Caco-2 (cell line): ENCODE measurements around the gene CORO2B. TPM values are rescaled to one million over a fixed set of nuclear protein-coding genes. Genes with fewer than 3 reads are reported as not detected.

ENCODE experiments used
- BruUV-seq: library from RNA; stranded (reverse); fragments of 400-500 nt; replicated peaks from 2 replicates; lab custom pipeline; 2021; lab: Mats Ljungman, UMichigan
- CTCF ChIA-PET: fragments of 300-600 bp; sonication (Branson Sonifier 250); formaldehyde crosslinking; loops from one replicate; lab custom pipeline; 2022; ENCODE audit warnings: antibody characterized with exemption; lab: Charles Lee
- POLR2A ChIA-PET: fragments of 300-600 bp; sonication (Branson Sonifier 250); formaldehyde crosslinking; loops from one replicate; lab custom pipeline; 2022; ENCODE audit warnings: antibody characterized with exemption; lab: Charles Lee
- DNase-seq, 2 experiments: peaks; one replicate each; pipeline versions ENCODE4 v3.0.0 to v3.0.0-alpha.2; 2020 to 2022
- H3K27me3 ChIP-seq: replicated peaks from 2 replicates; pipeline ENCODE4 v1.6.0; 2011; ENCODE audit warnings: low read length; ENCODE audit not compliant: control insufficient read depth, insufficient read depth
- H3K36me3 ChIP-seq: 2 replicates; pipeline ENCODE4 v1.5.1; 2011; ENCODE audit warnings: low read length; ENCODE audit not compliant: control insufficient read depth, insufficient read depth
- H3K4me1 ChIP-seq: fragments of 250-450 bp; sonication (Bioruptor Pico); 2 replicates; pipeline ENCODE4 v1.5.1; 2020; ENCODE audit warnings: mild to moderate bottlenecking
- H3K4me3 ChIP-seq: 2 replicates; pipeline ENCODE4 v1.5.1; 2011; ENCODE audit warnings: low read depth, mild to moderate bottlenecking, control low read depth, low read length
- H3K9me3 ChIP-seq: fragments of 250-450 bp; sonication (Bioruptor Pico); 2 replicates; pipeline ENCODE4 v1.5.1; 2020; ENCODE audit warnings: mild to moderate bottlenecking, moderate library complexity
- H3K27ac Mint-ChIP-seq: one replicate; pipeline ENCODE4 v1.8.0; 2022; ENCODE audit warnings: mixed read lengths; ENCODE audit not compliant: unreplicated experiment
- H3K27me3 Mint-ChIP-seq: one replicate; pipeline ENCODE4 v1.8.0; 2022; ENCODE audit warnings: mixed read lengths; ENCODE audit not compliant: insufficient read depth, unreplicated experiment
- H3K36me3 Mint-ChIP-seq: one replicate; pipeline ENCODE4 v1.8.0; 2022; ENCODE audit warnings: mild to moderate bottlenecking, mixed read lengths; ENCODE audit not compliant: insufficient read depth, unreplicated experiment
- H3K4me1 Mint-ChIP-seq: one replicate; pipeline ENCODE4 v1.8.0; 2022; ENCODE audit warnings: low read depth, mixed read lengths; ENCODE audit not compliant: unreplicated experiment
- H3K4me3 Mint-ChIP-seq: one replicate; pipeline ENCODE4 v1.8.0; 2022; ENCODE audit warnings: mild to moderate bottlenecking, moderate library complexity, mixed read lengths; ENCODE audit not compliant: unreplicated experiment
- H3K9me3 Mint-ChIP-seq: one replicate; pipeline ENCODE4 v1.8.0; 2022; ENCODE audit warnings: mixed read lengths; ENCODE audit not compliant: unreplicated experiment
- CTCF ChIP-seq, 2 experiments: fragments of 200-600 bp in 1 of 2; IDR thresholded peaks; 1 replicate in 1 of 2; 2 replicates in 1 of 2; pipeline versions ENCODE4 v1.5.1 to v1.8.0; 2011 to 2022; ENCODE audit warnings: antibody characterized with exemption in 1 of 2, control low read depth in 1 of 2, inconsistent platforms in 1 of 2, low read depth in 1 of 2, low read length in 1 of 2, mild to moderate bottlenecking in 1 of 2, moderate library complexity in 1 of 2; ENCODE audit not compliant: insufficient read depth in 1 of 2, severe bottlenecking in 1 of 2, unreplicated experiment in 1 of 2
- intact Hi-C: fragments of 100-400 bp; cut with micrococcal nuclease; formaldehyde crosslinking; loops from one replicate; pipeline ENCODE4 v1.10.0; 2022; ENCODE audit not compliant: unreplicated experiment
- total RNA-seq: library from RNA; stranded (reverse); gene quantifications from 2 replicates; pipeline ENCODE4 v1.2.3, GENCODE V29; 2022

CORO2B gene
- total RNA-seq, 1 experiment from 2014 or later: 0.25 TPM

GRCh38 chr15:68697711-68698690 lies 119.2 kb downstream of the CORO2B start:
- BruUV-seq: no TSS peak
- intact Hi-C loops: no loop called here
- Histone ChIP-seq H3K4me3 (no peak overlapping the region), H3K4me1 (no peaks in the 10 kb centered on the region), H3K27me3 (no peaks in the 10 kb centered on the region), H3K36me3 (no peaks in the 10 kb centered on the region), H3K9me3 (no peaks in the 10 kb centered on the region)
- DNase-seq: no peak
- no peaks in the 10 kb centered on the region for H3K9me3 Mint-ChIP-seq
- H3K27me3 Mint-ChIP-seq: peaks cover 16% of the 10 kb centered on the region
- H3K36me3 Mint-ChIP-seq: no peaks in the 10 kb centered on the region
- ChIA-PET CTCF (no interaction called here), POLR2A (no interaction called here)
- no peak for TF ChIP-seq CTCF (IDR thresholded peaks at IDR 0.05; ENCODE audit: insufficient read depth in 1 of 2, low read depth in 1 of 2, low read length in 1 of 2, severe bottlenecking in 1 of 2, unreplicated experiment in 1 of 2)
- no peak overlapping the region for H3K4me3 Mint-ChIP-seq
- H3K27ac Mint-ChIP-seq: no peak overlapping the region
- no peaks in the 10 kb centered on the region for H3K4me1 Mint-ChIP-seq

DNA sequence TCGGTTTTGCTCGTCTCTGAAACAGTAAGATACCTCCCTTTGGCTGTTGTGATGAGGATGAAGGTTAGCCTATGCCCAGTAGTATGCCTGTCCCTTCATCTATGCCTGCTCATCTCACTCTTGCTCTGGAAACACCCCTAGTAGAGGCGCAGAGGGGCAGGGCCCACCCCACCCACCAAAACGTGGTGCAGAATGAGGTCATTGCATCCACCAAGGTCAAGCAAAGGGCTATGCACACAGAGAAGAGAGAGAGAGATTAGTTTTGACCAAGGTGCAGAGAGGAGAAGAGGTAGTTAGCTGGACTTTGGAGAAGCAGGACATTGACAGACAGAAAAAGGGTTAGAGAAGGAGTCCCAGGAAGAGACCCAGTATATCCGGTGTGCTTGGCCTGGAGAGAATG lies 119.9 kb downstream of the CORO2B start:
- peaks cover 15% of the 10 kb centered on the region for H3K27me3 Mint-ChIP-seq

More for the DNA sequence above, 119.9 kb downstream of the CORO2B start:
- no peaks in the 10 kb centered on the region for H3K36me3 ChIP-seq
- no peak overlapping the region for H3K4me3 Mint-ChIP-seq
- no peak overlapping the region for H3K27ac Mint-ChIP-seq
- H3K27me3 ChIP-seq: no peaks in the 10 kb centered on the region
- H3K4me3 ChIP-seq: no peak overlapping the region
- intact Hi-C loops: no loop called here
- no peaks in the 10 kb centered on the region for H3K4me1 ChIP-seq
- CTCF ChIA-PET: no interaction called here
- H3K9me3 Mint-ChIP-seq: no peaks in the 10 kb centered on the region
- no peak for DNase-seq
- no TSS peak for BruUV-seq
- no peak for TF ChIP-seq CTCF (IDR thresholded peaks at IDR 0.05; ENCODE audit: insufficient read depth in 1 of 2, low read depth in 1 of 2, low read length in 1 of 2, severe bottlenecking in 1 of 2, unreplicated experiment in 1 of 2)
- no peaks in the 10 kb centered on the region for H3K4me1 Mint-ChIP-seq
- no peaks in the 10 kb centered on the region for H3K36me3 Mint-ChIP-seq
- POLR2A ChIA-PET: no interaction called here
- H3K9me3 ChIP-seq: no peaks in the 10 kb centered on the region
